GM18520 (cell line): ENCODE data around the gene PTPN21.
A peak's percentile ranks its signal among the peaks of the same experiment; 100 is the strongest.

Experiments used
- ATAC-seq: cut with Tn5 transposase; IDR thresholded peaks from one replicate; pipeline ENCODE4 v1.9.1; 2021; ENCODE audit not compliant: unreplicated experiment

Gene PTPN21

DNA sequence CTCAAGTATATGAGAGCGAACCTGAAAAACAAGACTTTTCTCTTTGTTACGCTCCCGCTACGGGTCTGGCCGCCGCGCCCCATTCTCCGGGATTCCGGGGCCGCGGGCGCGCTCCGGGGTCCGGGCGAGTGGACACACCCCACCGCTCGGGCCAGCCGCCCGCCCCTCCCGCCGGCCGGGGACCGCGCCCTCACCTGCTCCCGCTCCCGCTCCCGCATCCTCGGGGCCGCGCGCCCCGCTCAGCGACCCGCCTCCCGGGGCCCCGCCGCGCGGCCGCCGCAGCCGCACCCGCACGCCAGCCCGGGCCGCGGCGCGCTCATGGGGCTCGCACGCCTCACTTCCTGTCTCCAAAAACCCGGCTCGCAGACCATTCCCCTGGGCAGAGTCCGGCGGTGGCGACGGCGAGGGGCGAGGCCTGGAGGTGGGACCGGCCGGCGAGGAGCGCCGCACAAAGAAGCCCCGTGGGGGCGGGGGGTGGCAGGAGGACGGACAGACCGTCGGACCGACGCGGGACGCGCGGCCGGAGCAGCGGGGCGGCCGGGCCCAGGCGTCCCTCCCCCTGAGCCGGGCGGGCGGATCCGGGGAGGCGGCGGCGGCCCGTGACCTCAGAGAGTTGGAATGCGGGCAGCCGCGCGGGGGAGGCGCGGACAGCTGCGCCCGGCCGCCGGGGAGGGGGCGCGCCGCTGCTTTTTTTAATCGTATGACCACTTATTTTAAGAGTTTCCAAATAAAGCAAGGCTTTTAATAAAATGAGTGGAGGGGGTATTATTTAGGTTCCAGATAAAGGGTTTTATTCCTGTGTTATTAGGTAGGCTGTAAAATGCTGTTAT, at the start of gene PTPN21:
PTPN21 (minus strand) TSS at position 551 of the 830 bp plus-strand sequence. CDS start 4,590 bp downstream, outside the sequence.
- no peak for ATAC-seq

- ATAC-seq, result no peak
These were observed 49.4 kb upstream of the PTPN21 start for GRCh38 chr14:88604212-88604611.

- peak; percentile 96 for ATAC-seq
These were observed 45.1 kb upstream of the PTPN21 start for GRCh38 chr14:88599761-88600439.

GRCh38 chr14:88599326-88599725, 44.5 kb upstream of the PTPN21 start:
- no peak for ATAC-seq

DNA sequence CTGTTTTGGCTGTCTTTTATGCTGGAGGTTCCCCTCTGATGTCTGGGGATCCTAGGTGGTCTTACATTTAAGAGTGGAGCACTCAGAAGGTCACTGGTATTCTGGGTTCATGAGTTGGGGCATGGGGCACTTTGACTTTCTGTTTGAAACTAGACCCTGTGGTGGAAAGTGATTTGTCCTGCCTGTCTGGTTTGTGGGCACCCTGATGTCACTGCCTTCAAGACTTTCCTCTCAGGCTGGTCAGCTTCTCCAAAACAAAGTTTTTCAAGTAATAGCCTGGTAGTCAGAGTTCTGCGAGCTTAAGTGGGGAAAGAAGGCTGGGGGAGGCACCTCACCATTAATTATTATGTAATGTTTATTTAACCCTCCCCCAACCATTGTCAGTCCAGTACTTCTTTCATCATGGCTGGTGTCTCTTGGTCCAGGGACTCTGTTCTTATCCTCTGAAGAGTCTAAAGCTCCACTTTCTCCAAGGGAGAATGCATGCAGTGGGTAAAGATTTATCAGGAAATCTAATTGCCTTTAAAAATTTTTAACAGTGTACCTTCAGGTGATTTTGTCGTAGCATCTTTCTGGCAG, 43.4 kb upstream of the PTPN21 start:
- no peak for ATAC-seq

GRCh38 chr14:88597601-88598000, 42.8 kb upstream of the PTPN21 start:
- no peak for ATAC-seq

- ATAC-seq, result no peak
These were observed 42.2 kb upstream of the PTPN21 start for GRCh38 chr14:88597038-88597437.

DNA sequence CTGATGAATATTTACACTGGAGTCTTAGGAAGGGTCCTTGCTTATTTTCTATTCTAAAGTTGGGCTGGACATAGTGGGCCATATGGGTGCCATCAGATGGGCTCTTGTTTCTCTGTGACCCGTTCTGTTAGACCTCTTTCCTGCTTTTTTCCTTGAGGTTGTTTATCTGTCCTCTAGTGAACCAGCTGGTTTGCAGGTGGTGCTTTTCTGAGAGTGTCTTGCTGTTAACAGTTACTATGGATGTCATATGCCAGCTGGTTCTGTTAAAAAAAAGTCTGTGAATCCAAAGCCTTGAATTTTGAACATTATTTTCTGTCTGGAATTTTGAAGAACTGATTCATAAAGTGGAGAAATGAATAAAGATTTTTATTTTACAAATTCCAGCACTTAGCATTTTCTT, 37.2 kb upstream of the PTPN21 start:
- no peak for ATAC-seq

DNA sequence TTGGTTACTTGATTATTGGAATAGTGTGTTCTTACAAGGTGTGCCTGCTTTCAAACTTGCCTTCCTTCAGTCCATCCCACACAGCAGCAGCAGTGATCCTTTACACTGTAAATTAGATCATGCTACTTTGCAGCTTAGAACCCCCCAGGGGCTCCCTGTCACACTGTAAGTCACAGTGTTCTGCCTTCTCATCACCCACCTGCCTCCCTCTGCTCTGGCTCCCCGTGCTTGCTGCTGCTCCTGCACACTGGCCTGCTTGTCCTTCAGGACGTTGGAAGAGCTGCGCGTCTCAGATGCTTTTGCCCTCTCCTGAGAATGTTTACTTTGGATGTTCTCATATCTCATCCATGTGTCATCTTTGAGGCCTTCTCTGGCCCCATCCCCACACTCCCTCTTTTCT, 35.4 kb upstream of the PTPN21 start:
- no peak for ATAC-seq

GRCh38 chr14:88588081-88588480, 33.3 kb upstream of the PTPN21 start:
- no peak for ATAC-seq

DNA sequence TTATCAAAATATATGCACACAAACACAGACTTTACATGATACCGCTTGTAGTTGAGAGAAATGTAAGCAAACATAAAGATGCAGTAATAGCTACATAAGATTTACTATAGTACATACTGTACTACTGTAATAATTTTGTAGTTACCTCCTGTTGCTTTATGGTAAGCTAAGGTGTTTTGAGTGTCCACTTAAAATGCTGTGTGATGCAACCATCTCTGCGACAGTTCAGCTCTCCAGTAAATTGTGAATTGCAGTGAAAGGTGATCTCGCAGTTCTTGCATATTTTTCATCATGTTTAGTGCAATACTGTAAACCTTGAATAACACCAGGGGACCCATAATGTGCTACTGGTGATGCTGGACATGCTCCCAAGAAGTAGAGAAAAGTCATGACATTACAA, 29.6 kb upstream of the PTPN21 start:
- ATAC-seq, result no peak

GRCh38 chr14:88576222-88576621, 21.4 kb upstream of the PTPN21 start:
- ATAC-seq, result no peak

GRCh38 chr14:88572117-88572516, 17.3 kb upstream of the PTPN21 start:
- ATAC-seq, result no peak

GRCh38 chr14:88568196-88568595, 13.4 kb upstream of the PTPN21 start:
- ATAC-seq, result no peak

DNA sequence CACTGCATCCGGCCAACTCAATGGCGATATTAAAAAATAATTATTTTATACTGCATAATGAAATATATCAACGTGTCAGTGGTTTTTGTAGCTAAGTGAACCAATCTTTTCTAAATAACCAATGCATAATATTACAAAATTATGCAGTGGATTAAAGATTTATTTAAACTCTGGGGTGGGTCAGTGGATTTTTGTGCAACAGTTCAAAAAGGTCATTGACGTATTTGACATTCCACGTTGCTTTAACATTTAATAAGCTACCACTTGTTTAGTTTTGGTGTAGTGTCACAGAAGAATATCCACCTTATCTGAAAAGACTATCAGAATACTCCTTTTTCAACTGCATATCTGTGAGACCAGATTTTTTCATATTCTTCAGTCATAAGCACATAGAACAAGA, 10.6 kb upstream of the PTPN21 start:
- ATAC-seq, result no peak

DNA sequence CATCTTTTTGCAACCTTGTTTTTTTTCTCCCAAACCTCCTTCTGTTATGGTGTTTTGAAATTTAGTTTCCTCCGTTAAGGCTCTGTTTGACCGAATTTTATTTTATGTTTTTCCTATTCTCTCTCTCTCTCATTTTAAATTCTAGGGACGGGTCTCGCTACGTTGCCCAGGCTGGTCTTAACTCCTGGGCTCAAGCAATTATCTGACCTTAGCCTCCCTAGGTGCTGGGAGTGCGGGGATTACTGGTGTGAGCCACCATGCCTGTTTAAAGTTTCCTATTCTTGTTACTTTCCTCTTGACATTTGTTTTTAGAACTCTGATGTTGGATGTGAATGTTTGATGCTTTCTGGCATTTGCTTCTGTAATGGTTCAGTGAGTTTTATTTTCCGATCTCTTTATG, 9.0 kb upstream of the PTPN21 start:
- no peak for ATAC-seq

DNA sequence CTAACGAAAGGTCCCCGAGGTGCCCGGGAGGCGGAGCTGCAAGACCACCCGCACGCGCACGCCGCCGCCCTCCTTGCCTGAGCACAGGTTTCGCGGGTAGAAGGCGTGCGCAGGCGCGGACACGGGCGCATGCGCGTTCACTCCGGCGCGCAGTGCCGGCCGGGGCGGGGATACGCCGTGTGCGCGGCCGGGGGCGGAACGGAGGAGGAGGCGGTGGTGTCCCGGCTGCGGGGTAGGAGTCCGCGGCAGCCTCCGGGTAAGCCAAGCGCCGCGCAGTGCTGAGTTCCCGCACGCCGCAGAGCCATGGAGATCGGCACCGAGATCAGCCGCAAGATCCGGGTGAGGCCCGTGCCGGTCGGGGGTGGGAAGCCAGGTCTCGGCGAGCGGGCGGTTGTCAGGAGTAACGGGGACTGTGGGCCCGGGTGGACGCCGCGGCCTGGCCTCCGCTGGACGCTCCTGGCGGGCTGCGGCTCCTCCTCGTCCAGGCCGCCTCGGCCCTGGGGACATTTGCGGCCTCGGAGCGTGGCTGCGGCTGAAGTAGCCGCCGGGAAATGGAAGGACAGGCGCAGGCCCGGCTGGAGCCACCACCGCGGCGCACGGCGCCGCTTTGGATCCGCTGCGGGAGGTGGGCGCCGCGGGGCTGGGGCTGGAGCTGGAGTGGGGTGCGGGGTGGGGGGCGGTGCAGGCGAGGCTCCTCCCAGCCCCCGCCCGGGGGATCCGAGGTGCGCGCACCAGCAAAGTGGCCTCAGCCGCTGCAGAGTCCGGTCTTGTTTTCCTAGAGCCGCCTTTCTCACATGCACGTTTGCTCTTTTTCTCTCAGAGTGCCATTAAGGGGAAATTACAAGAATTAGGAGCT, 8.3 kb upstream of the PTPN21 start, which contains the start of gene ZC3H14:
ZC3H14 (plus strand) TSS at position 207 of the 856 bp plus-strand sequence; CDS start at position 304, 97 bp downstream.
- ATAC-seq, result peak; percentile 90

GRCh38 chr14:88562532-88562830, 7.7 kb upstream of the PTPN21 start:
- no peak for ATAC-seq

DNA sequence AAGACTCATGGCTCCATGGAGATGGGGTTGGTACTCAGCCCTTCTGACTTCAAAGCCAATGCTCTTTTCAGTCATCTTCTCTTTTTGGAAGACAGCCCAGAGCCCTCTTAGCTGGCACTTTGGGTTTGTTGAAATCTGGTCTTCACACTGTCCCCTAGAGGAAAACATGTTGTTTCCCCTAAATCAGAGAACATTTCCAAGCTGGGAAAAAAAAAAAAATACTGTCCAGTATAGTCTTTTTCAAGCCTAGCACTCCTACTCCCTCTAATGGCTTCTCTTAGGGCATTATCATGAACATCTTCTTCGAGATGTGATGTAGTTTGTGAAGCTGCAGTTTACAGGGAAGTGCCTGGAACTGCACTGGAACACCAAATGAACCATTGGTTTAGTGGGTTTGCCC, 5.0 kb upstream of the PTPN21 start:
- ATAC-seq, result no peak

DNA sequence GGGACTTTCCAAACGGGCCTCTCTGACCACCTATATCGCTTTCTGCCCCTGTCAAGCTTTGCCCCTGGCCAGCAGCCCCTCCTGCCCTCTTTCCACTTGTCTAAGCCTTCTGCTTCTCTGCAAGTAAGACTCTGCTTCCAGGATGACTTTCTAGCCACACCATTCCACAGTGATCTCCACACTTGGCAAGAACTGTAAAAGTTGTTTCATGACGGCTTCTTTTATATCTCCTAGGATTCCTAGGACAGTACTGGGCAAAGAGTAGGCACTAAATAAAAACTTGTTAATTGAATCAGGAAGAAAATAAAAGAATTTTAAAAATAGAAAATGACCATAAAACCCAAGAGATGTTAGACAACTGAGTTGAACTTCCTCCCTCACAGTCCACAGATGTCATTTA, 1.8 kb upstream of the PTPN21 start:
- no peak for ATAC-seq

- ATAC-seq, result no peak
These were observed 836 bp downstream of the PTPN21 start for GRCh38 chr14:88553886-88554456.
